SK-N-SH treated with all-trans-retinoic acid at 6 μM for 48 hours (cell line): ENCODE data around the gene TRABD2A.

Experiments
- ATAC-seq: fragments of 200-7000 bp; cut with Tn5 transposase; 3 replicates; pipeline ENCODE4 v1.9.1; 2020; ENCODE audit warnings: mild to moderate bottlenecking, moderate library complexity
- ARNTL ChIP-seq: fragments of 450-650 bp; formaldehyde crosslinking; IDR thresholded peaks from 2 replicates; pipeline ENCODE4 v1.5.0; 2020; ENCODE audit warnings: low read depth, mild to moderate bottlenecking, moderate library complexity, borderline replicate concordance
- BACH2 ChIP-seq: fragments of 250-450 bp; sonication (Bioruptor Pico); IDR thresholded peaks from 2 replicates; pipeline ENCODE4 v1.9.0; 2021; ENCODE audit warnings: mild to moderate bottlenecking, borderline replicate concordance
- CREB5 ChIP-seq: fragments of 250-450 bp; sonication (Bioruptor Pico); IDR thresholded peaks from 2 replicates; pipeline ENCODE4 v1.5.1; 2020; ENCODE audit warnings: low read depth, mild to moderate bottlenecking, moderate library complexity
- CSDC2 ChIP-seq: fragments of 250-450 bp; sonication (Bioruptor Pico); IDR thresholded peaks from 2 replicates; pipeline ENCODE4 v1.5.0; 2020; ENCODE audit warnings: mild to moderate bottlenecking, moderate library complexity
- CSRNP3 ChIP-seq: fragments of 250-450 bp; sonication (Bioruptor Pico); IDR thresholded peaks from 2 replicates; pipeline ENCODE4 v1.5.1; 2021; ENCODE audit warnings: mild to moderate bottlenecking, moderate library complexity
- ESRRG ChIP-seq: fragments of 250-450 bp; sonication (Bioruptor Pico); IDR thresholded peaks from 2 replicates; pipeline ENCODE4 v1.6.1; 2021; ENCODE audit warnings: mild to moderate bottlenecking
- GLIS3 ChIP-seq: fragments of 250-450 bp; sonication (Bioruptor Pico); IDR thresholded peaks from 2 replicates; pipeline ENCODE4 v1.5.0; 2020; ENCODE audit warnings: mild to moderate bottlenecking, moderate library complexity
- ISL1 ChIP-seq: fragments of 250-450 bp; sonication (Bioruptor Pico); IDR thresholded peaks from 2 replicates; pipeline ENCODE4 v2.1.2; 2022; ENCODE audit warnings: mild to moderate bottlenecking, moderate library complexity
- OSR1 ChIP-seq: fragments of 250-450 bp; sonication (Bioruptor Pico); IDR thresholded peaks from 2 replicates; pipeline ENCODE4 v1.8.0; 2022; ENCODE audit warnings: moderate library complexity, mild to moderate bottlenecking, inconsistent platforms
- PATZ1 ChIP-seq: fragments of 250-450 bp; sonication (Bioruptor Pico); IDR thresholded peaks from 2 replicates; pipeline ENCODE4 v1.8.0; 2020; ENCODE audit warnings: mild to moderate bottlenecking, moderate library complexity, borderline replicate concordance
- POU6F1 ChIP-seq: fragments of 250-450 bp; sonication (Bioruptor Pico); IDR thresholded peaks from 2 replicates; pipeline ENCODE4 v1.8.0; 2021; ENCODE audit warnings: low read depth, mild to moderate bottlenecking, moderate library complexity, borderline replicate concordance
- RARB ChIP-seq: fragments of 250-450 bp; sonication (Bioruptor Pico); IDR thresholded peaks from 2 replicates; pipeline ENCODE4 v1.8.0; 2021; ENCODE audit warnings: mild to moderate bottlenecking, moderate library complexity
- SNAI2 ChIP-seq: fragments of 250-450 bp; sonication (Bioruptor Pico); IDR thresholded peaks from 2 replicates; pipeline ENCODE4 v1.5.0; 2020; ENCODE audit warnings: mild to moderate bottlenecking, moderate library complexity
- TCF4 ChIP-seq: fragments of 250-450 bp; sonication (Bioruptor Pico); IDR thresholded peaks from 2 replicates; pipeline ENCODE4 v1.8.0; 2021; ENCODE audit warnings: mild to moderate bottlenecking, moderate library complexity, borderline replicate concordance
- TOX ChIP-seq: fragments of 250-450 bp; sonication (Bioruptor Pico); IDR thresholded peaks from 2 replicates; pipeline ENCODE4 v1.8.0; 2021; ENCODE audit warnings: mild to moderate bottlenecking, moderate library complexity, borderline replicate concordance
- TSHZ2 ChIP-seq: fragments of 250-450 bp; sonication (Bioruptor Pico); IDR thresholded peaks from 2 replicates; pipeline ENCODE4 v1.5.0; 2020; ENCODE audit warnings: mild to moderate bottlenecking, moderate library complexity
- ZC3H10 ChIP-seq: fragments of 250-450 bp; sonication (Bioruptor Pico); IDR thresholded peaks from 2 replicates; pipeline ENCODE4 v1.5.1; 2021; ENCODE audit warnings: mild to moderate bottlenecking, moderate library complexity
- ZFP3 ChIP-seq: fragments of 250-450 bp; sonication (Bioruptor Pico); IDR thresholded peaks from 2 replicates; pipeline ENCODE4 v1.5.0; 2020; ENCODE audit warnings: mild to moderate bottlenecking, moderate library complexity
- ZNF565 ChIP-seq: fragments of 450-650 bp; formaldehyde crosslinking; conservative IDR thresholded peaks from 2 replicates; pipeline ENCODE4 v1.5.0; 2020; ENCODE audit warnings: low read depth, mild to moderate bottlenecking, moderate library complexity
- ZNF70 ChIP-seq: fragments of 450-650 bp; formaldehyde crosslinking; IDR thresholded peaks from 2 replicates; pipeline ENCODE4 v1.5.0; 2020; ENCODE audit warnings: mild to moderate bottlenecking, moderate library complexity
- ZNF8 ChIP-seq: fragments of 450-650 bp; formaldehyde crosslinking; IDR thresholded peaks from 2 replicates; pipeline ENCODE4 v1.5.0; 2020; ENCODE audit warnings: mild to moderate bottlenecking, moderate library complexity

The TRABD2A gene

GRCh38 chr2:84906108-84906899 lies 25.4 kb upstream of the TRABD2A start:
- TF ChIP-seq GLIS3 (no peak), PATZ1 (CRISPR knock-in tag) (no peak), TCF4 (CRISPR knock-in tag) (no peak), SNAI2 (no peak), ZNF8 (no peak), ZFP3 (CRISPR knock-in tag) (no peak), TSHZ2 (CRISPR knock-in tag) (no peak), POU6F1 (no peak), OSR1 (CRISPR knock-in tag) (no peak), CSDC2 (no peak), BACH2 (CRISPR knock-in tag) (no peak), ZNF565 (CRISPR knock-in tag) (no peak), ARNTL (CRISPR knock-in tag) (no peak), ESRRG (CRISPR knock-in tag) (no peak), TOX (CRISPR knock-in tag) (no peak), ISL1 (CRISPR knock-in tag) (no peak), RARB (no peak), ZC3H10 (CRISPR knock-in tag) (no peak), ZNF70 (CRISPR knock-in tag) (no peak)
- peak; percentile 0 for ATAC-seq

- peak; percentile 82 for ATAC-seq
- TF ChIP-seq ZC3H10 (CRISPR knock-in tag) (0 out of 2 replicates have a peak, but pooled peaks have one; percentile 3), ZFP3 (CRISPR knock-in tag) (0 out of 2 replicates have a peak, but pooled peaks have one; percentile 35), OSR1 (CRISPR knock-in tag) (no peak), GLIS3 (no peak), PATZ1 (CRISPR knock-in tag) (0 out of 2 replicates have a peak, but pooled peaks have one; percentile 16)
- TF ChIP-seq, all 23 proteins: peak for 3
These were observed 24.6 kb upstream of the TRABD2A start, which contains the start of gene TMSB10 for GRCh38 chr2:84905181-84906107. Gene TMSB10 (plus strand): TSS chr2:84905656.

- ATAC-seq, result peak; percentile 61
- TF ChIP-seq ISL1 (CRISPR knock-in tag), result no peak
- TF ChIP-seq SNAI2, result no peak
- no peak for TF ChIP-seq CREB5 (CRISPR knock-in tag)
- no peak for TF ChIP-seq TSHZ2 (CRISPR knock-in tag)
- TF ChIP-seq BACH2 (CRISPR knock-in tag), result no peak
- no peak for TF ChIP-seq CSRNP3 (CRISPR knock-in tag)
- TF ChIP-seq ARNTL (CRISPR knock-in tag), result no peak
- TF ChIP-seq ZFP3 (CRISPR knock-in tag), result no peak
These were observed 23.9 kb upstream of the TRABD2A start for GRCh38 chr2:84904717-84905174.
